ENCODE measurements around the gene LURAP1L. TPM values are rescaled to one million over a fixed set of nuclear protein-coding genes. Genes with fewer than 3 reads are reported as not detected.

LURAP1L gene
- total RNA-seq, 3 donors from 2014 or later (not counting 1 experiment from before 2014, with no cell fraction given): not detected

- DNase-seq: no peak
- Mint-ChIP-seq H3K27ac (no peak overlapping the region), H3K4me3 (no peak overlapping the region), H3K9me3 (peaks cover 11 to 20% of the 10 kb centered on the region in 2 donors), H3K4me1 (no peaks in the 10 kb centered on the region), H3K27me3 (ENCODE audit: low read depth in 2 of 2) (no peaks in the 10 kb centered on the region), H3K36me3 (no peaks in the 10 kb centered on the region)
- Histone ChIP-seq H3K4me1 (ENCODE audit: control insufficient read depth, insufficient read depth, low read length) (no peaks in the 10 kb centered on the region), H3K27me3 (ENCODE audit: control insufficient read depth, insufficient read depth, low read length) (no peaks in the 10 kb centered on the region), H3K36me3 (ENCODE audit: control insufficient read depth, insufficient read depth, low read length) (no peaks in the 10 kb centered on the region), H3K4me3 (ENCODE audit: low read length) (no peak overlapping the region), H3K27ac (ENCODE audit: low read length) (no peak overlapping the region), H3K9me3 (ENCODE audit: control insufficient read depth, insufficient read depth, low read length) (no peaks in the 10 kb centered on the region)
- no peak for TF ChIP-seq CTCF (IDR thresholded peaks at IDR 0.05)
- ATAC-seq: no peak
- WGBS (ENCODE audit: insufficient coverage): 81% methylated on average over 4 of the region's 4 CpGs
- intact Hi-C loops (cut with micrococcal nuclease): no loop called here
Observed at GRCh38 chr9:12853051-12853450, 78.2 kb downstream of the LURAP1L start.

GRCh38 chr9:12854221-12854620 lies 79.4 kb downstream of the LURAP1L start:
- Histone ChIP-seq H3K36me3 (ENCODE audit: control insufficient read depth, insufficient read depth, low read length) (no peaks in the 10 kb centered on the region), H3K27me3 (ENCODE audit: control insufficient read depth, insufficient read depth, low read length) (no peaks in the 10 kb centered on the region), H3K4me1 (ENCODE audit: control insufficient read depth, insufficient read depth, low read length) (no peaks in the 10 kb centered on the region), H3K9me3 (ENCODE audit: control insufficient read depth, insufficient read depth, low read length) (no peaks in the 10 kb centered on the region), H3K27ac (ENCODE audit: low read length) (no peak overlapping the region), H3K4me3 (ENCODE audit: low read length) (no peak overlapping the region)
- no peaks in the 10 kb centered on the region for H3K4me1 Mint-ChIP-seq
- no peaks in the 10 kb centered on the region for H3K36me3 Mint-ChIP-seq
- H3K4me3 Mint-ChIP-seq: no peak overlapping the region
- no peak for TF ChIP-seq CTCF (IDR thresholded peaks at IDR 0.05)
- no peaks in the 10 kb centered on the region for H3K27me3 Mint-ChIP-seq (ENCODE audit: low read depth in 2 of 2)
- intact Hi-C loops (cut with micrococcal nuclease): no loop called here
- peaks cover 11 to 18% of the 10 kb centered on the region in 2 donors for H3K9me3 Mint-ChIP-seq
- DNase-seq (no peak), ATAC-seq (no peak)
- WGBS (ENCODE audit: insufficient coverage): 100% methylated on average over 2 of the region's 2 CpGs
- no peak overlapping the region for H3K27ac Mint-ChIP-seq

- WGBS (ENCODE audit: insufficient coverage): 79% methylated on average over 4 of the region's 4 CpGs
- ATAC-seq (no peak), DNase-seq (no peak)
- Mint-ChIP-seq H3K9me3 (peaks cover 11 to 18% of the 10 kb centered on the region in 2 donors), H3K4me3 (no peak overlapping the region), H3K4me1 (no peaks in the 10 kb centered on the region), H3K36me3 (no peaks in the 10 kb centered on the region), H3K27ac (no peak overlapping the region), H3K27me3 (ENCODE audit: low read depth in 2 of 2) (no peaks in the 10 kb centered on the region)
- intact Hi-C loops (cut with micrococcal nuclease): no loop called here
- Histone ChIP-seq H3K9me3 (ENCODE audit: control insufficient read depth, insufficient read depth, low read length) (no peaks in the 10 kb centered on the region), H3K4me1 (ENCODE audit: control insufficient read depth, insufficient read depth, low read length) (no peaks in the 10 kb centered on the region), H3K27ac (ENCODE audit: low read length) (no peak overlapping the region), H3K36me3 (ENCODE audit: control insufficient read depth, insufficient read depth, low read length) (no peaks in the 10 kb centered on the region), H3K4me3 (ENCODE audit: low read length) (no peak overlapping the region), H3K27me3 (ENCODE audit: control insufficient read depth, insufficient read depth, low read length) (no peaks in the 10 kb centered on the region)
- no peak for TF ChIP-seq CTCF (IDR thresholded peaks at IDR 0.05)
Observed at GRCh38 chr9:12855066-12855465, 80.2 kb downstream of the LURAP1L start.

- intact Hi-C loops (cut with micrococcal nuclease): no loop called here
- 76% methylated on average over 5 of the region's 5 CpGs for WGBS (ENCODE audit: insufficient coverage)
- Histone ChIP-seq H3K4me3 (ENCODE audit: low read length) (no peak overlapping the region), H3K27me3 (ENCODE audit: control insufficient read depth, insufficient read depth, low read length) (no peaks in the 10 kb centered on the region), H3K9me3 (ENCODE audit: control insufficient read depth, insufficient read depth, low read length) (no peaks in the 10 kb centered on the region), H3K36me3 (ENCODE audit: control insufficient read depth, insufficient read depth, low read length) (no peaks in the 10 kb centered on the region), H3K27ac (ENCODE audit: low read length) (no peak overlapping the region), H3K4me1 (ENCODE audit: control insufficient read depth, insufficient read depth, low read length) (no peaks in the 10 kb centered on the region)
- Mint-ChIP-seq H3K27me3 (ENCODE audit: low read depth in 2 of 2) (no peaks in the 10 kb centered on the region), H3K36me3 (no peaks in the 10 kb centered on the region), H3K4me3 (no peak overlapping the region), H3K9me3 (peaks cover 8 to 14% of the 10 kb centered on the region in 2 donors), H3K4me1 (no peaks in the 10 kb centered on the region), H3K27ac (no peak overlapping the region)
- no peak for DNase-seq
- no peak for ATAC-seq
- TF ChIP-seq CTCF (IDR thresholded peaks at IDR 0.05): no peak
Observed at GRCh38 chr9:12856603-12857002, 81.8 kb downstream of the LURAP1L start.
